RWPE2 (cell line): ENCODE data around the gene ANKRD55.
"Not testable (repeated sequence)": the region's sequence is repeated elsewhere in the genome, so short reads cannot be mapped to it uniquely, and the experiment has no call there.

Experiments used
- ATAC-seq: fragments of 200-7000 bp; cut with Tn5 transposase; 3 replicates; pipeline ENCODE4 v1.9.1; 2021; ENCODE audit warnings: low read depth
- DNase-seq: peaks from one replicate; pipeline ENCODE4 v3.0.0-alpha.2; 2020; ENCODE audit warnings: low spot score
- H3K27ac ChIP-seq: fragments of 450-650 bp; 2 replicates; pipeline ENCODE4 v1.5.1; 2017; ENCODE audit warnings: mild to moderate bottlenecking; ENCODE audit not compliant: poor library complexity, severe bottlenecking
- H3K27me3 ChIP-seq: fragments of 250-450 bp; sonication (Bioruptor Pico); 2 replicates; pipeline ENCODE4 v1.5.1; 2021; ENCODE audit warnings: mild to moderate bottlenecking, moderate library complexity; ENCODE audit not compliant: insufficient read depth, poor library complexity, severe bottlenecking
- H3K36me3 ChIP-seq: fragments of 250-450 bp; sonication (Bioruptor Pico); 2 replicates; pipeline ENCODE4 v1.5.1; 2020; ENCODE audit warnings: low read depth, mild to moderate bottlenecking, moderate library complexity
- H3K4me1 ChIP-seq: fragments of 250-450 bp; sonication (Bioruptor Pico); 2 replicates; pipeline ENCODE4 v1.5.1; 2021; ENCODE audit warnings: mild to moderate bottlenecking, moderate library complexity; ENCODE audit not compliant: insufficient read depth, poor library complexity, severe bottlenecking
- H3K4me3 ChIP-seq: fragments of 250-450 bp; sonication (Bioruptor Pico); 2 replicates; pipeline ENCODE4 v1.5.1; 2021; ENCODE audit warnings: mild to moderate bottlenecking, moderate library complexity; ENCODE audit not compliant: severe bottlenecking
- H3K9me3 ChIP-seq: fragments of 250-450 bp; sonication (Bioruptor Pico); 2 replicates; pipeline ENCODE4 v1.5.1; 2021; ENCODE audit warnings: mild to moderate bottlenecking, moderate library complexity; ENCODE audit not compliant: severe bottlenecking
- TF ChIP-seq, protein P1 (sequence below): fragments of 450-650 bp; IDR thresholded peaks from one replicate; pipeline ENCODE4 v1.5.1; 2017; ENCODE audit warnings: mild to moderate bottlenecking, moderate library complexity; ENCODE audit not compliant: poor library complexity, severe bottlenecking

Gene ANKRD55

GRCh38 chr5:56102889-56103288, 130.2 kb downstream of the ANKRD55 start:
- DNase-seq (no peak), ATAC-seq (no peak)
- no peaks in the 10 kb centered on the region for H3K27me3 ChIP-seq
- peaks cover 8% of the 10 kb centered on the region for H3K4me1 ChIP-seq
- no peak overlapping the region for H3K27ac ChIP-seq
- no peaks in the 10 kb centered on the region for H3K9me3 ChIP-seq
- no peaks in the 10 kb centered on the region for H3K36me3 ChIP-seq
- TF ChIP-seq, protein P1, sequence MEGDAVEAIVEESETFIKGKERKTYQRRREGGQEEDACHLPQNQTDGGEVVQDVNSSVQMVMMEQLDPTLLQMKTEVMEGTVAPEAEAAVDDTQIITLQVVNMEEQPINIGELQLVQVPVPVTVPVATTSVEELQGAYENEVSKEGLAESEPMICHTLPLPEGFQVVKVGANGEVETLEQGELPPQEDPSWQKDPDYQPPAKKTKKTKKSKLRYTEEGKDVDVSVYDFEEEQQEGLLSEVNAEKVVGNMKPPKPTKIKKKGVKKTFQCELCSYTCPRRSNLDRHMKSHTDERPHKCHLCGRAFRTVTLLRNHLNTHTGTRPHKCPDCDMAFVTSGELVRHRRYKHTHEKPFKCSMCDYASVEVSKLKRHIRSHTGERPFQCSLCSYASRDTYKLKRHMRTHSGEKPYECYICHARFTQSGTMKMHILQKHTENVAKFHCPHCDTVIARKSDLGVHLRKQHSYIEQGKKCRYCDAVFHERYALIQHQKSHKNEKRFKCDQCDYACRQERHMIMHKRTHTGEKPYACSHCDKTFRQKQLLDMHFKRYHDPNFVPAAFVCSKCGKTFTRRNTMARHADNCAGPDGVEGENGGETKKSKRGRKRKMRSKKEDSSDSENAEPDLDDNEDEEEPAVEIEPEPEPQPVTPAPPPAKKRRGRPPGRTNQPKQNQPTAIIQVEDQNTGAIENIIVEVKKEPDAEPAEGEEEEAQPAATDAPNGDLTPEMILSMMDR = no peak
- no peak overlapping the region for H3K4me3 ChIP-seq

DNA sequence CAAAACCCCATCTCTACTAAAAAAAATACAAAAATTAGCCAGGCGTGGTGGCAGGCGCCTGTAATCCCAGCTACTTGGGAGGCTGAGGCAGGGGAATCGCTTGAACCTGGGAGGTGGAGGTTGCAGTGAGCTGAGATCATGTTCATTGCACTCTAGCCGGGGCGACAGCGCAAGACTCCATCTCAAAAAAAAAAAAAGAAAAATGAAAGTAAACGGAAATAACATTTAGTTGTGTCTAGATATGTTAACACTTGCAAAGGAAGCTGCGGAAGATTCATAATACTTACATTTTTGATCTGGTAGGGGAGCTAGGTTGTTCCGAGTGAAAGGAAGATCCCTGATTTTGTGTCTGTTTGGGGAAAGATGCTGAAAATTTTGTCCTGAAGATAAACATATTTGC, 130.9 kb downstream of the ANKRD55 start:
- not testable (repeated sequence) for H3K27ac ChIP-seq, H3K4me3 ChIP-seq, ATAC-seq, H3K9me3 ChIP-seq, H3K36me3 ChIP-seq, DNase-seq, H3K27me3 ChIP-seq
- peaks cover 12% of the 10 kb centered on the region for H3K4me1 ChIP-seq

- TF ChIP-seq, protein P1 = no peak
- H3K27ac ChIP-seq = no peak overlapping the region
- peaks cover 12% of the 10 kb centered on the region for H3K4me1 ChIP-seq
- H3K36me3 ChIP-seq = no peaks in the 10 kb centered on the region
- no peaks in the 10 kb centered on the region for H3K27me3 ChIP-seq
- DNase-seq (no peak), ATAC-seq (no peak)
- no peak overlapping the region for H3K4me3 ChIP-seq
- no peaks in the 10 kb centered on the region for H3K9me3 ChIP-seq
These were observed 131.9 kb downstream of the ANKRD55 start for GRCh38 chr5:56101180-56101579.

DNA sequence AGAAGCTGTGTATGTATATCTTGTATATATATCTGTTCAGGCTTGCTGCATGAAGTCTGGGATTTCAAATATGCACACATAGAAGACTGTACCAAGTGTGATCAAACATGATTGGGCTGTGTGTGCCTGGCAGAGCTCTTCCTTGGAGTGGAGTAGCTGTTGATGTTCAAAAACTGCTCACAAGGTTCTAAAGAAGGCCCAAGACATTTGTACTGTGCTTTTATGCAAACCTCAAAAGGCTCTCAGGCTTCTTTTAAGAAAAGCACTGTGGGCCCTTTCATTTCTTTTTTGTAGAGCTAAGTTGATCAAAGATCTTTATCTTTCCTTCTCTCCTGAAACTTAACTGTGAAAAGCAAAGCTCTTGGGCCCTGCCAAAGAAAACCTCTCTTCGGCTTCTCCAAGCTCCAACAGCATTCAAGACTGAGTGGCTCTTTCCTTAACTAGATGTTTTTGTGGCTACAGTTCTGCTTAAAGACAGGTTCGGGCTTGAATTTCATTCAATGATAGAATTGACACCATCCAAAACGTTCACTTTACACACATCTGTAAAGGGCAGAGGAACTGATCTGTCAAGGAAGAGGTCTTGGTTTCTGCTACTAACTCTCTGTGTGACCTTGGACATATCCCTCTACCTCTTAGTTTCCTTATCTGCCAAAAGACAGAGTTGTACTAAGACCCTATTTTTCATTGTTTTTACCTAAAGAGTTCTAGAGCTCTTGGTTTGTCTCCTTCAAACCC, 132.5 kb downstream of the ANKRD55 start:
- no peaks in the 10 kb centered on the region for H3K27me3 ChIP-seq

GRCh38 chr5:56099346-56099745, 133.8 kb downstream of the ANKRD55 start:
- no peaks in the 10 kb centered on the region for H3K36me3 ChIP-seq
- no peak overlapping the region for H3K27ac ChIP-seq
- ATAC-seq (no peak), DNase-seq (no peak)
- H3K4me3 ChIP-seq = no peak overlapping the region
- H3K27me3 ChIP-seq = no peaks in the 10 kb centered on the region
- H3K9me3 ChIP-seq = no peaks in the 10 kb centered on the region
- H3K4me1 ChIP-seq = peaks cover 12% of the 10 kb centered on the region
- TF ChIP-seq, protein P1 = no peak

More for the DNA sequence above, 132.5 kb downstream of the ANKRD55 start:
- Histone ChIP-seq H3K9me3 (no peaks in the 10 kb centered on the region), H3K27ac (no peak overlapping the region), H3K4me3 (no peak overlapping the region), H3K36me3 (no peaks in the 10 kb centered on the region), H3K4me1 (peaks cover 12% of the 10 kb centered on the region)
- TF ChIP-seq, protein P1 = no peak
- ATAC-seq (no peak), DNase-seq (no peak)
